ENCODE data around the gene IRAK1.

GRCh38 chrX:153971450-153972367 is 48.0 kb downstream of the IRAK1 start, which contains the start of gene HCFC1:
- TF ChIP-seq CTCF (IDR thresholded peaks at IDR 0.05) (no peak), POLR2AphosphoS5 (IDR thresholded peaks at IDR 0.05) (no peak), POLR2A (IDR thresholded peaks at IDR 0.05) (peak; percentile 13)
